Trophoblast cell (in vitro differentiated cells and primary cell): Measurements from ENCODE around the gene BBX.

Source experiments
- DNase-seq, 2 donors: peaks; one replicate each; pipeline ENCODE4 v3.0.0-alpha.2; 2016
- H2AFZ ChIP-seq: 2 replicates; pipeline ENCODE4 v1.6.1; 2013; ENCODE audit warnings: low read length, moderate library complexity, mild to moderate bottlenecking; ENCODE audit not compliant: insufficient read depth, poor library complexity
- H2AK5ac ChIP-seq: 2 replicates; pipeline ENCODE4 v1.6.1; 2013; ENCODE audit warnings: mild to moderate bottlenecking, low read length
- H2BK120ac ChIP-seq: 2 replicates; pipeline ENCODE4 v1.6.1; 2013; ENCODE audit warnings: low read length, mild to moderate bottlenecking, moderate library complexity; ENCODE audit not compliant: insufficient read depth, poor library complexity
- H2BK12ac ChIP-seq: 2 replicates; pipeline ENCODE4 v1.6.1; 2013; ENCODE audit warnings: mild to moderate bottlenecking, low read length, moderate library complexity
- H2BK5ac ChIP-seq: 2 replicates; pipeline ENCODE4 v1.6.1; 2013; ENCODE audit warnings: low read length, low read depth, moderate library complexity, mild to moderate bottlenecking; ENCODE audit not compliant: poor library complexity
- H3K14ac ChIP-seq: 2 replicates; pipeline ENCODE4 v1.6.1; 2013; ENCODE audit warnings: mild to moderate bottlenecking, low read length
- H3K18ac ChIP-seq: 2 replicates; pipeline ENCODE4 v1.6.1; 2013; ENCODE audit warnings: mild to moderate bottlenecking, low read length
- H3K23ac ChIP-seq: 2 replicates; pipeline ENCODE4 v1.6.1; 2013; ENCODE audit warnings: low read length
- H3K27ac ChIP-seq: 2 replicates; pipeline ENCODE4 v1.5.1; 2013; ENCODE audit warnings: low read depth, mild to moderate bottlenecking, inconsistent platforms, low read length, moderate library complexity
- H3K27me3 ChIP-seq: 2 replicates; pipeline ENCODE4 v1.6.1; 2013; ENCODE audit warnings: inconsistent platforms, mild to moderate bottlenecking, low read length, moderate library complexity; ENCODE audit not compliant: insufficient read depth
- H3K36me3 ChIP-seq, 2 experiments: 1 replicate in 1 of 2; 2 replicates in 1 of 2; pipeline ENCODE4 v1.6.1; 2013; ENCODE audit warnings: low read length in 2 of 2, mild to moderate bottlenecking in 2 of 2, moderate library complexity in 1 of 2; ENCODE audit not compliant: insufficient read depth in 2 of 2, control insufficient read depth in 1 of 2
- H3K4ac ChIP-seq: 2 replicates; pipeline ENCODE4 v1.6.1; 2013; ENCODE audit warnings: low read depth, mild to moderate bottlenecking, low read length, moderate library complexity
- H3K4me1 ChIP-seq, 2 experiments: 1 replicate in 1 of 2; 2 replicates in 1 of 2; pipeline ENCODE4 v1.6.1; 2013; ENCODE audit warnings: low read length in 2 of 2, mild to moderate bottlenecking in 2 of 2, moderate library complexity in 1 of 2; ENCODE audit not compliant: insufficient read depth in 2 of 2, control insufficient read depth in 1 of 2
- H3K4me2 ChIP-seq: 2 replicates; pipeline ENCODE4 v1.6.1; 2013; ENCODE audit warnings: inconsistent platforms, mild to moderate bottlenecking, low read length, moderate library complexity
- H3K4me3 ChIP-seq: 2 replicates; pipeline ENCODE4 v1.5.1; 2013; ENCODE audit warnings: mild to moderate bottlenecking, low read depth, low read length, inconsistent platforms
- H3K79me1 ChIP-seq: one replicate; pipeline ENCODE4 v1.6.1; 2013; ENCODE audit warnings: low read length
- H3K79me2 ChIP-seq: 2 replicates; pipeline ENCODE4 v1.6.1; 2013; ENCODE audit warnings: low read length, mild to moderate bottlenecking; ENCODE audit not compliant: control insufficient read depth, insufficient read depth, poor library complexity
- H3K9ac ChIP-seq: 2 replicates; pipeline ENCODE4 v1.6.1; 2013; ENCODE audit warnings: mild to moderate bottlenecking, low read length
- H3K9me3 ChIP-seq: 2 replicates; pipeline ENCODE4 v1.6.1; 2013; ENCODE audit warnings: low read depth, mild to moderate bottlenecking, control low read depth, inconsistent platforms, low read length; ENCODE audit not compliant: insufficient read depth
- H4K12ac ChIP-seq: 2 replicates; pipeline ENCODE4 v1.6.1; 2013; ENCODE audit warnings: low read depth, mild to moderate bottlenecking, low read length, moderate library complexity
- H4K8ac ChIP-seq: 2 replicates; pipeline ENCODE4 v1.6.1; 2013; ENCODE audit warnings: low read depth, mild to moderate bottlenecking, low read length, moderate library complexity
- H4K91ac ChIP-seq: one replicate; pipeline ENCODE4 v1.6.1; 2013; ENCODE audit warnings: low read depth, mild to moderate bottlenecking, low read length, moderate library complexity
- WGBS: extraction: QIAGEN DNeasy Blood & Tissue Kit; methylation state at CpG from one replicate; pipeline ENCODE4 v1.1.7; 2013; ENCODE audit warnings: missing lambda C conversion rate; ENCODE audit not compliant: insufficient read length, insufficient coverage; ENCODE audit errors: extremely low coverage; 5-methylcytosine and 5-hydroxymethylcytosine counted together

BBX gene

GRCh38 chr3:107520535-107520934 is 2.2 kb upstream of the BBX start:
- no peak overlapping the region for H3K4me3 ChIP-seq
- no peak overlapping the region for H4K12ac ChIP-seq

GRCh38 chr3:107521469-107522059 is 1.2 kb upstream of the BBX start:
- Histone ChIP-seq H3K4me1 (peaks cover 2 to 5% of the 10 kb centered on the region in 2 experiments), H4K8ac (no peak overlapping the region), H3K27me3 (no peaks in the 10 kb centered on the region), H2AFZ (no peak overlapping the region), H3K79me1 (peaks cover 24% of the 10 kb centered on the region), H3K18ac (no peak overlapping the region), H3K4me2 (no peak overlapping the region), H3K36me3 (no peaks in the 10 kb centered on the region), H3K14ac (no peak overlapping the region), H3K79me2 (peaks cover 17% of the 10 kb centered on the region), H3K23ac (no peak overlapping the region), H3K4me3 (no peak overlapping the region), H3K27ac (no peak overlapping the region), H3K9ac (no peak overlapping the region), H2BK12ac (no peak overlapping the region), H2BK120ac (no peak overlapping the region), H2BK5ac (no peak overlapping the region), H3K9me3 (no peaks in the 10 kb centered on the region), H3K4ac (no peak overlapping the region), H4K91ac (no peak overlapping the region), H2AK5ac (no peak overlapping the region), H4K12ac (no peak overlapping the region)
- no CpG with 5 or more reads among the region's 3 CpGs for WGBS
- DNase-seq: no peak

More at GRCh38 chr3:107520535-107520934, 2.2 kb upstream of the BBX start:
- Histone ChIP-seq H3K14ac (no peak overlapping the region), H3K9me3 (no peaks in the 10 kb centered on the region), H3K4me2 (no peak overlapping the region), H3K9ac (no peak overlapping the region), H3K4me1 (peaks cover 2 to 3% of the 10 kb centered on the region in 2 experiments), H3K36me3 (no peaks in the 10 kb centered on the region), H3K79me1 (peaks cover 22% of the 10 kb centered on the region), H3K79me2 (peaks cover 14% of the 10 kb centered on the region), H3K27me3 (no peaks in the 10 kb centered on the region), H2BK120ac (no peak overlapping the region), H2BK12ac (no peak overlapping the region), H2AFZ (no peak overlapping the region), H3K4ac (no peak overlapping the region), H4K8ac (no peak overlapping the region), H2BK5ac (no peak overlapping the region), H2AK5ac (no peak overlapping the region), H3K23ac (no peak overlapping the region), H3K18ac (no peak overlapping the region), H4K91ac (no peak overlapping the region), H3K27ac (no peak overlapping the region)
- no CpG with 5 or more reads among the region's 4 CpGs for WGBS
- no peak for DNase-seq

- peak; percentile 13 to 49 for DNase-seq
- Histone ChIP-seq H2BK12ac (no peak overlapping the region), H3K79me2 (peaks cover 17% of the 10 kb centered on the region), H4K91ac (peak overlapping the region; percentile 71), H3K27me3 (no peaks in the 10 kb centered on the region), H4K12ac (no peak overlapping the region), H3K4me3 (peak overlapping the region; percentile 88), H2BK120ac (no peak overlapping the region), H4K8ac (peak overlapping the region; percentile 74), H3K9ac (peak overlapping the region; percentile 78), H3K79me1 (peaks cover 24% of the 10 kb centered on the region), H3K27ac (peak overlapping the region; percentile 84), H3K4me2 (peak overlapping the region; percentile 90), H3K4ac (no peak overlapping the region), H2AFZ (peak overlapping the region; percentile 66), H3K4me1 (peaks cover 2 to 5% of the 10 kb centered on the region in 2 experiments), H3K18ac (peak overlapping the region; percentile 79), H3K36me3 (no peaks in the 10 kb centered on the region), H2AK5ac (no peak overlapping the region), H2BK5ac (peak overlapping the region; percentile 86), H3K9me3 (no peaks in the 10 kb centered on the region), H3K23ac (no peak overlapping the region), H3K14ac (peak overlapping the region; percentile 77)
- WGBS: no CpG with 5 or more reads among the region's 27 CpGs
Observed at GRCh38 chr3:107523289-107523538, 452 bp downstream of the BBX start.

- peak overlapping the region; percentile 42 for H4K91ac ChIP-seq
- peak overlapping the region; percentile 90 for H3K4me2 ChIP-seq
- peak overlapping the region; percentile 55 for H2BK5ac ChIP-seq
- H3K27ac ChIP-seq: peak overlapping the region; percentile 84
- H3K36me3 ChIP-seq: no peaks in the 10 kb centered on the region
- no peak overlapping the region for H2BK12ac ChIP-seq
- H3K4me3 ChIP-seq: peak overlapping the region; percentile 88
- peak overlapping the region; percentile 42 for H3K14ac ChIP-seq
- H3K18ac ChIP-seq: peak overlapping the region; percentile 79
- peak overlapping the region; percentile 78 for H3K9ac ChIP-seq
- H2AK5ac ChIP-seq: no peak overlapping the region
- peaks cover 17% of the 10 kb centered on the region for H3K79me2 ChIP-seq
- DNase-seq: peak; percentile 28 to 45
- H2AFZ ChIP-seq: peak overlapping the region; percentile 66
- H4K8ac ChIP-seq: peak overlapping the region; percentile 67
- H3K4me1 ChIP-seq: peaks cover 2 to 5% of the 10 kb centered on the region in 2 experiments
- no peak overlapping the region for H3K23ac ChIP-seq
- H2BK120ac ChIP-seq: no peak overlapping the region
- H3K27me3 ChIP-seq: no peaks in the 10 kb centered on the region
- H4K12ac ChIP-seq: no peak overlapping the region
- peaks cover 24% of the 10 kb centered on the region for H3K79me1 ChIP-seq
- WGBS: no CpG with 5 or more reads among the region's 40 CpGs
- peak overlapping the region; percentile 48 for H3K4ac ChIP-seq
- no peaks in the 10 kb centered on the region for H3K9me3 ChIP-seq
Observed at GRCh38 chr3:107523539-107524325, 970 bp downstream of the BBX start.
